Activated CD4-positive, alpha-beta T cell treated with anti-CD3 and anti-CD28 coated beads, Interleukin-2, amount 50 U/mL, for 24 hours (primary cell): Measurements from ENCODE around the gene RPS26.
"Not testable (repeated sequence)": the region's sequence is repeated elsewhere in the genome, so short reads cannot be mapped to it uniquely, and the experiment has no call there.

Experiments
- DNase-seq, 2 donors: peaks; one replicate each; pipeline ENCODE4 v3.0.0-alpha.2; 2020; ENCODE audit warnings: low read depth in 1 of 2, low spot score in 1 of 2

The RPS26 gene

DNA sequence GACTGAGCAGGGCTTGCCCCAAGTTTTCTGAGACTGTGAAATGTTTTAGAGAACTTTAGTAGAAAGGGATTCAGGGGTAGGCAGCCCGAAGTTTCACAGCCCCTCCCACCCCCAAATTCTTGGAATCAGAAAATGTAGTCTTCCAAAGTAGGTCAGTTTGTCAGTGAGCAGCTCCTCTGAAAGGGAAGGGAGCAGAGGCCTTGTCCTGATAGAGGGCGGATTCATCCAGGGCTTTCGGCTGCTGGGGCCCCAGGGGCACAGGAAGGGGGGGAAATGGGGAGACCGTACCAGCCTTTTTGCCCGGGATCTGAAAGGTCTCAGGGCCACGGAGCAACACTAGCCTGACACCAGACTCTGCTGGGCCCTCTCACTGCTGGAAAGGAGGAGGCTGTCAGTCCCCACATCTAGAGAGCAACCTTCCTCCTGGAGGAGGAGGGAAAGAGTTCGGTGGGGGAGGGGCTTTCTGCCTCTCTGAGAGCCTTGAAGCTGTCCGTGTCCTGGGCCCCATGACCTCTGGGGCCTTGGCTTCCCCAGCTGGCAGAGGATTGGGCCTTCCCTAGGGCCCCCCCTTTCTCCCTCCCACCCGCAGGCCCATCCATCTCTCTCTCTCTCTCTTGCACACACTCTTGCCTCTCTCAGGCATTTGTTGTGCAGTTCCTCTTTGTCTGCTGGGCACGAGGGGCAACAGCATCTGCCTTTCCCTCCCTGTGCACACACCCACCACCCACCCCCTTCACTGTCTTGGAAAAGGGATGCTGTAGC is 21.1 kb upstream of the RPS26 start, which contains the start of gene IKZF4:
IKZF4 (plus strand) TSS at position 621 of the 762 bp plus-strand sequence. CDS start 451 bp downstream, outside the sequence.
- no peak for DNase-seq

DNA sequence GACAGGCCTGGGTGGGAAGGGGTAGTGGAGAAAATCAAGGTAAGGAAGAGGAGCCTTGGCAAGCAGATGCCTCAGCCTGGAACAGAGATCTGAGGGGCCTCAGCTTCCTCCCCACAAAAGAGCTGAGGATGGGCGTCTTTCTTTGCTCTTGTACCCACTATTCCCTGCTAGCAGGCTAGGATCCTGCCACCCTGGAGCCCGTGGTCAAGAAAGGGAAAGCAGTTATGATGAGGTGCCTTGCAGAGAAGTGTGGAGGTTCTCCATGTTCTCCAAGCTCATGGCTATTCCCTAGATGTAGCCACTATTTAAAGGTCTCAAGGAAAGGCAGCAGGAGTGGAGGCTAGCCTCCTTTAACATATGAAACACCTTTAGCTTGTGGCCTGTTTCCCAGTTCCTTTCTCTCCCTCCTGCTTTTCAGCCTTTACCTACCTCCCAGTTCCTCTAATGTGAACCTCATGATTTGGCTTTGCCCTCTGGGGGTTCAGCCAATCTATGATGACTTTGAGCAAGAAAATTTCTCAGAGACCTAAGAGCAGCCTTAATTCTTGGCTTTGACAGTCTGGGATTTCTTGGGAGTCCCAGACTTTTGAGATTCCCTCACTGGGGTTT is 19.7 kb upstream of the RPS26 start:
- no peak for DNase-seq

DNA sequence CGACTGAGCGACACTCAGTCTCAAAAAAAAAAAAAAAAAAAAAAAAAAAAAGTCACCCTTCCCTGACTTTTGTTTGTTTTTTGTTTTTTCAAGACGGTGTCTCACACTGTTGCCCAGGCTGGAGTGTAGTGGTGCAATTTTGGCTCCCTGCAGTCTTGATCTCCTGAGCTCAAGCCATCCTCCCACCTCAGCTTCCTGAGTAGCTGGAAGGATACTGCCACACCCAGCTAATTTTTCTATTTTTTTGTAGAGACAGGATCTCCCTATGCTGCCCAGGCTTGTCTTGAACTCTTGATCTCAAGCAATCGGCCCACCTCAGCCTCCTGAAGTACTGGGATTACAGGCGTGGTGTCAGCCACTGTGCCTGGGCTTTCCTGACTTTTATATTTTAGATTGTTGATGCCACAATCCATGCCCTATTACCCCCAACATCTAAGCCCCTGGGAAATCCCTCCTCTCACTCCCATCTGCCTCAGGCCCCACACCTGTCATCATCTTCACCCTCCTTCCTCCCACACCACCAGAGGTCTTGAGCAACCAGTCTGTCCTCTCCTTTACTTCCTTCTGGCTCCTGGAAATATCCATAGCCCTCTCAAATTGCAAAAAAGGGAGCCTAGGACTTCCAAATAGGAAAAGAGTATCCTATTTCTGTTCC is 13.1 kb upstream of the RPS26 start:
- no peak for DNase-seq

DNA sequence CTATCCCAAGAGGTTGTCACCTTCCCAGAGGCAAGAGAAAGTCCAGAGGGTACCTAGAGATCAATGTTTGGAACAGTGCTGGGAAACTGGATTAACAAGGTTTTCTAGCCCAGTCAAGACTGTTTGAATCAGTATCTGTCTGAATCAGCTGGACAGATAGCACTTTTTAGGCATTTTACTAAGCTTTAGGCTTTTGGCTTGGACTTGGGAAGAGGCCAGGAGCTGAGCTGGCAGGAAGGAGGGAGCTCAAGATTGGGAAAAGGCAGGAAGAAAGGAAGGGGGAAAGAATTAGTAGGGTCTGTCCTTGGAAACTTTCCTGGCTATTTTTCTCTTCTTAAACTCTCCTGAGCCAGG is 12.6 kb upstream of the RPS26 start:
- no peak for DNase-seq

DNA sequence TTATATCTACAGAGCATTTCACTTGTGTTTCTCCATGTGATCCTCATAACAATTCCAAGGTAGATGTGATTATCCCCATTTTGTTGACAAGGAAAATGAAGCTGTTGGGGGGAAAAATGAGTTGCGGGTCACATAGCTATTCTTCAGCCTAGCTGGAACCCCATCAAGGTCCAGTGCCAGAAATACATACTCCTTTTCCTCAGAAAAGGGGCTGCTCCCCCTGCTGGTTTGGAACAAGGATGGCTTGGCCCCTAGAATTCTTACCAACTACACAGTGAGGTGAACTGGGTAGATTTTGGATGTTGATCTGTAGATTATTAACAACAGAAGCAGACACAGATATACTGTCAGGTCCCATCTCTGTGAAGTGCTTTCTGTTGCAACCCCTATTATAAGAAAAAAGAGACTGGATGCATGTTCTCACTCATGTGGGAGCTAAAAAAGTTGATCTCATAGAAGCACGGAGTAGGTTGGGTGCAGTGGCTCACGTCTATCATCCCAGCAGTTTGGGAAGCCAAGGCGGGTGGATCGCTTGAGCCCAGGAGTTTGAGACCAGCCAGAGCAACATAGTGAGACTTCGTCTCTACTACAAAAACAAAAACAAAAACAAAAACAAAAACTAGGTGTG is 11.9 kb upstream of the RPS26 start:
- no peak for DNase-seq

DNA sequence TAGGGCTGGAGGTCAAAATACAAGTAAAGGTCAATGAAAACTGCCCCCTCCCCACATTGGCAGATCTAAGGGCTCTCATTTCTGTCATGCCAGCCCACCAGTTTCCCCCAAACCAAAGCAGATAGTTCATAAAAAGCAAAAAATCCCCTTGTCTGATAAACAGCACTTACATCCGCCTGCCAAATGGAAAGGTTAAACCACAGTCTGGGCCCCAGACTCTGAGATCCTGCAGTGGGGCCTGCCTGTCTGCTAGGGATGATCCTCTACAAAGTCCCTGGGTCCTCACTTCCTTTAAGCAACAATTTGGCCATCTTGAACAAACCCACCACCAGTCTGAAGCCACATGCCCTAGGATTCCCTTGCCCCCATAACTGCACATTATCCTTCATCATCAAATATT is 9.7 kb upstream of the RPS26 start:
- DNase-seq: no peak

DNA sequence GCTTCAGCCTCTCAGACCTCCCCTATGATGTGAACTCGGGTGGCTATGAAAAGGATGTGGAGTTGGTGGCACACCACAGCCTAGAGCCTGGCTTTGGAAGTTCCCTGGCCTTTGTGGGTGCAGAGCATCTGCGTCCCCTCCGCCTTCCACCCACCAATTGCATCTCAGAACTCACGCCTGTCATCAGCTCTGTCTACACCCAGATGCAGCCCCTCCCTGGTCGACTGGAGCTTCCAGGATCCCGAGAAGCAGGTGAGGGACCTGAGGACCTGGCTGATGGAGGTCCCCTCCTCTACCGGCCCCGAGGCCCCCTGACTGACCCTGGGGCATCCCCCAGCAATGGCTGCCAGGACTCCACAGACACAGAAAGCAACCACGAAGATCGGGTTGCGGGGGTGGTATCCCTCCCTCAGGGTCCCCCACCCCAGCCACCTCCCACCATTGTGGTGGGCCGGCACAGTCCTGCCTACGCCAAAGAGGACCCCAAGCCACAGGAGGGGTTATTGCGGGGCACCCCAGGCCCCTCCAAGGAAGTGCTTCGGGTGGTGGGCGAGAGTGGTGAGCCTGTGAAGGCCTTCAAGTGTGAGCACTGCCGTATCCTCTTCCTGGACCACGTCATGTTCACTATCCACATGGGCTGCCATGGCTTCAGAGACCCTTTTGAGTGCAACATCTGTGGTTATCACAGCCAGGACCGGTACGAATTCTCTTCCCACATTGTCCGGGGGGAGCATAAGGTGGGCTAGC is 7.0 kb upstream of the RPS26 start:
- DNase-seq: no peak

DNA sequence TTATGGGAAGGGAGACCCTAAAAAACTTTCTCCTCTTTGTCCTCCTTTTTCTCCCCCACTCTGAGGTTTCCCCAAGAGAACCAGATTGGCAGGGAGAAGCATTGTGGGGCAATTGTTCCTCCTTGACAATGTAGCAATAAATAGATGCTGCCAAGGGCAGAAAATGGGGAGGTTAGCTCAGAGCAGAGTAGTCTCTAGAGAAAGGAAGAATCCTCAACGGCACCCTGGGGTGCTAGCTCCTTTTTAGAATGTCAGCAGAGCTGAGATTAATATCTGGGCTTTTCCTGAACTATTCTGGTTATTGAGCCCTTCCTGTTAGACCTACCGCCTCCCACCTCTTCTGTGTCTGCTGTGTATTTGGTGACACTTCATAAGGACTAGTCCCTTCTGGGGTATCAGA is 4.6 kb upstream of the RPS26 start:
- DNase-seq: no peak

DNA sequence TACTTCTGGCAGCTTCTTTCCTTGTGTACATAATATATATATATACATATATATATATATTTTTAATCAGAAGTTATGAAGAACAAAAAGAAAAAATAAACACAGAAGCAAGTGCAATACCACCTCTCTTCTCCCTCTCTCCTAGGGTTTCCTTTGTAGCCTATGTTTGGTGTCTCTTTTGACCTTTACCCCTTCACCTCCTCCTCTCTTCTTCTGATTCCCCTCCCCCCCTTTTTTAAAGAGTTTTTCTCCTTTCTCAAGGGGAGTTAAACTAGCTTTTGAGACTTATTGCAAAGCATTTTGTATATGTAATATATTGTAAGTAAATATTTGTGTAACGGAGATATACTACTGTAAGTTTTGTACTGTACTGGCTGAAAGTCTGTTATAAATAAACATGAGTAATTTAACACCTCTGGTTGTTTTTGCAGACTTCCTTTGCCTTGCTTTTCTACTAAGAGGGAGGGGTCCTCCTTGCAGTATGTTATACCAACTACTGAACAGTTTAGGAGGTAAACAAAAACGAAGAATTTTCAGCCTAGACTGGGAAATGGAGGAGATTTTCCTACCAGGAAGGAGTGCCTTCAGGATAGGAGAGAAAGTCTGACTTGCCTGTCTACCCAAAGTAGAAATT is 3.6 kb upstream of the RPS26 start:
- DNase-seq: no peak

DNA sequence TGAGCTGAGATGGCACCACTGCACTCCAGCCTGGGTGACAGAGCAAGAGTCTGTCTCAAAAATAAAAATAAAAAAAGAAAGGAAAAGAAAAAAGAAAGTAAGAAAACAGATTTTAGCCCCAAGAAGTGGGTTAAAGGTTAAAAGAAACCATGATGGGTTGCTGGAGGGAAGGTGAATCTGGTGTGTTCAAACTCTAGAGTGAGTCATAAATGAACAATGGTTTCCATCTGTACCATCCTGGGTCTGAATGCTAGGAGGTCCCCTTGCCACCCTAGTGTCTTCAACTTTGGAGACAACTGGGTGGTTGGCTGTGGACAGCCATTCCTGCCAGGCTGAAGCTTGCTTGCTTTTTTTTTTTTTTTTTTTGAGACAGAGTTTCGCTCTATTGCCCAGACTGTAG is 1.6 kb upstream of the RPS26 start:
- DNase-seq: no peak

DNA sequence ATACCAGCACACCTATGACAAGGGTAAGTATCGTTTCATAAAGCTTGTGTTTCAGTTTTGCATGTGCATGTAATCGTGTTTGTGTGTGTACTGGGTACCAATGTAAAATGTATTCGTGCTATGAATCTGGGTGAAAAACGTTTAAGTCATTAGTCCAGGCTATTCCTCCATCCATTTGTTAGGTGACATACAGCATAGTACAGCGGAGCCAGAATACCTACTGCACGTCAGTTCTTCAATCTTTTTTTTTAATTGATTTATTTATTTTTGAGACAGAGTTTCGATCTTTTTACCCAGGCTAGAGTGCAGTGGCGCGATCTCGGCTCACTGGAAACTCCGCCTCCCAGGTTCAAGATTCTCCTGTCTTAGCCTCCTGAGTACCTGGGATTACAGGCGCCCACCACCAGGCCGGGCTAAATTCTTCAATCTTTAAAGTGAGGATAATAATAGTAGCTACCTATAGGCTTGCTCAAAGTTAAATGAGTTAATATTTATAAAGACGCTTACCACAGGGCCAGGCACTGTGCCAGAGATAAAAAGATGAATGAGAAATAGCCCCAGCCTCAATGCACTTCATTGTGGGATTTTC is 661 bp upstream of the RPS26 start:
- DNase-seq: no peak

DNA sequence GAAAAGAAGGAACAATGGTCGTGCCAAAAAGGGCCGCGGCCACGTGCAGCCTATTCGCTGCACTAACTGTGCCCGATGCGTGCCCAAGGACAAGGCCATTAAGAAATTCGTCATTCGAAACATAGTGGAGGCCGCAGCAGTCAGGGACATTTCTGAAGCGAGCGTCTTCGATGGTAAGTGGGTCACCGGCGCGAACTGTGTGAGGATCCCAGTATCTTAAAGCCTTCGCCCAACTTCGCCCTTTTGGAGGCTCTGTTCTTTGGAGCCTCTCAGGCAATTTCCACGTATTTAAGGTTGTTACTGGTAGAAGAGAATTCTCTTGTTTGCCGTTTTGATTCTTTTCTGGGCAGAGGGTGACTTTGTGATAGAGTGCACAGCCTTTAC is 704 bp downstream of the RPS26 start:
- DNase-seq: not testable (repeated sequence)

DNA sequence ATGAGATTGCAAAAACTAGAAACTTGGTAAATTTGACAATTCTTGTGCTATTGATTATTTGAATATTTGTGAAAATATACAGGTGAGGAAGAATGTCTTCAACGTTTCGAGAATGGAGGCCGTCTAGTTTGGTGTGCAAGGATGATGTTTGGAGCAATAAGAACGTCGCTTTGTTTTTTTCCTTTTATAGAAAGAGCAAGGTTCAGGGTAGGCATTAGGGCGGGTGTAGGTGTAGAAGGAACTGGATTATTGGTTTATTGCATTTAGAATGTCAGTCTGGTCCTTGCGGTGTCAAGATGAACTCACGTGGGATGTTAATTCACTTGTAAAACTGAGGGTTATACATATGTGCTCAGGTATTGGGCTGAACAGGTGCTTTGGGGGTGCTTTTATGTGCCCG is 1.1 kb downstream of the RPS26 start:
- no peak for DNase-seq

DNA sequence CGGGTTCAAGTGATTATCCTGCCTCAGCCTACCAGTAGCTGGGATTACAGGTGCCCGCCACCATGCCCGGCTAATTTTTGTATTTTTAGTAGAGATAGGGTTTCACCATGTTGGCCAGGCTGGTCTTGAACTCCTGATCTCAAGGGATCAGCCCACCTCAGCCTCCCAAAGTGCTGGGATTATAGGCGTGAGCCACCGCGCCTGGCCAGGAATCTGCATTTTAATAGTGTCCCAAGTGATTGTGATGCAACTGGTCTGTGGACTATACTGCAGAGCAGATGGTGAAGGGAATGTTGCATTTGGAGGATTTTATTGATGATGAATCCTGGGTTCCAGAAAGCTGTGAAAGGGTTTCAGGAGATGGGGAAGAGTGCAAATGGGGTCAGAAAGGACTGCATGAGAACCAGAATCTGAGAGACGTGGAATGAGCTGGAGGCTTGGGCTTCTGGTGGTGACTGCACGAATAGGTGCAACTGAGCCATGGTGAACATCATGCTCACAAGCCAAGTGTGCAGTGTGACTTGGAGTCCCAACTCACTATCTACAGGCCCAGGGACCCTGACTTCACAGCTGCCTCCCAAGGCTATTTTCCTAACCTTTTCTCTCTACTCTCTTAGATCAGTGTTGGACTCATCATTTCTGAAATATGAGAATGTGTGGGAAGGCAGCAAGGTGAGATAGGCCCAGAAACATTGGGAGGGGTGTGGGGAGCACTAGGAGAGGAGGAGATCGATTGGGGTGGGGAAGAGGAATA is 4.5 kb downstream of the RPS26 start:
- DNase-seq: no peak

DNA sequence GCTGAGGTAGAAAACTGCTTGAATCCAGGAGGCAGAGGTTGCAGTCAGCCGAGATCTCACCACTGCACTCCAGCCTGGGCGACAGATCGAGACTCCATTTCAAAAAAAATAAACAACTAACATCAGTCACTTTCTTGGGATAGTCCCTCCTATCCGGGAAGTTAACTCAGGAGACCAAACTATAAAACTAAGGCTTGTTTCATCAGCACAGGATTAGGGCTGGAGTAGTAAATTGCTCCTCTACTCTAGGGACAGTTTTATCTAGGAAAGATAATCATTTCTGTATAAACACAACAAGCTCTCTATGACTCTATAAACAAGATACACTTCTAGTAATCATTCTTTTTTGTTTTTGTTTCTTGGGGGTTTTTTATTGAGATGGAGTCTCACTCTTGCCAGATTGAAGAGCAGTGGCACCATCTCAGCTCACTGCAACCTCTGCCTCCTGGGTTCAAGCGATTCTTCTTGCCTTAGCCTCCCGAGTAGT is 11.7 kb downstream of the RPS26 start:
- DNase-seq: no peak

DNA sequence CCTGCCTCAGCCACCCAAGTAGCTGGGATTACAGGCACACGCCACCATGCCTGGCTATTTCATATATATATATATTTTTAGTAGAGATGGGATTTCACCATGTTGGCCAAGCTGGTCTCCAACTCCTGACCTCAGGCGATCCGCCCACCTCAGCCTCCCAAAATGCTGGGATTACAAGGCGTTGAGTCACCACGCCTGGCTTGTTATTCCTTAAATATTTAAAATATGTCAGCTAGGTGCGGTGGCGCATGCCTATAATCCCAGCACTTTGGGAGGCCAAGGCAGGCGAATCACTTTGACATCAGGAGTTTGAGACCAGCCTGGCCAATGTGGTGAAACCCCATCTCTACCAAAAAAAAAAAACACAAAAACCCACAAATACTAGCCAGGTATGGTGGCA is 18.2 kb downstream of the RPS26 start:
- not testable (repeated sequence) for DNase-seq

DNA sequence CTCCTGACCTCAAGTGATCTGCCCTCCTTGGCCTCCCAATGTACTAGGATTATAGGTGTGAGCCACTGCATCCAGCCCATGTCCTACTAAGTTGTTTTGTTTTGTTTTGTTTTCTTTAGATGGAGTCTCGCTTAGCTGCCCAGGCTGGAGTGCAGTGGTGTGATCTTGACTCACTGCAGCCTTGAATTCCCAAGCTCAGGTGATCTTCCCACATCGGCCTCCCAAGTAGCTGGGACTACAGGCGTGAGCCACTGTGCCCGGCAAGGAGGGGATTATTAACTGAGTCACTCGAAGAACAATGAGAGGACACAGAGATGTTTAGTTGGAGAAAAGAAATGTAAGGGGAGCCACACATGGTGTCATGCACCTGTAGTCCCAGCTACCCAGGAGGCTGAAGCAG is 20.3 kb downstream of the RPS26 start:
- no peak for DNase-seq

DNA sequence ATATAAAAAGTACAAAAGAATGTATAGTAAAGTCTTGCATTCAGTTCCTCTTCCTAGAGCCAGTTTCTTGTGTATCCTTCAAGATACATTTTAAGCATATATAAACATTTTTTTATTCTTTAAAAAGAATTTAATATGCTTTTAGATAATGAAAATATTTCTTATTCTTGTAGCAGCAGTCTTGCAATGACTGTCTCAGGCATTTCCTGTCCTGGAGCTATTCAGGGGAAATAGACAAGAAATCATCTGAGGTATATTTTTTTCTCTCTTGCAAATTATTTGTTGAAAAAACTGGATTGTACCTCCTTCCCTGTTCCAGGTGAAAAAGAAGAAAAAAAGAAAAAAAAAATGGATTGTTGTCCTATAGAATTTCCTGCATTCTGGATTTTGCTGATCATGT is 21.3 kb downstream of the RPS26 start:
- no peak for DNase-seq

DNA sequence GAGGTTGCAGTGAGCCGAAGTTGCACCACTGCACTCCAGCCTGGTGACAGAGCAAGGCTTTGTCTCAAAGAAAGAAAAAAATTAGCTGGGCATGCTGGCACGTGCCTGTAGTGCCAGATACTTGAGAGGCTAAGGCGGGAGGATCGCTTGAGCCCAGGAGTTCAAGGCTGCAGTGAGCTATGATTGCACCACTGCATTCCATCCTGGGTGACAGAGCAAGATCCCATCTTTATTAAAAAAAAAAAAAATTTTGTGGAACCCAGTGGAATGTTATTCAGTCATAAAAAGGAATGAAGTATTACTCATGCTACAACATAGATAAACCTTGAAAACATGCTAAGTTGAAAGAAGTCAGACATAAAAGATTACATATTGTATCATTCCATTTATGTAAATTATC is 29.9 kb downstream of the RPS26 start:
- no peak for DNase-seq

DNA sequence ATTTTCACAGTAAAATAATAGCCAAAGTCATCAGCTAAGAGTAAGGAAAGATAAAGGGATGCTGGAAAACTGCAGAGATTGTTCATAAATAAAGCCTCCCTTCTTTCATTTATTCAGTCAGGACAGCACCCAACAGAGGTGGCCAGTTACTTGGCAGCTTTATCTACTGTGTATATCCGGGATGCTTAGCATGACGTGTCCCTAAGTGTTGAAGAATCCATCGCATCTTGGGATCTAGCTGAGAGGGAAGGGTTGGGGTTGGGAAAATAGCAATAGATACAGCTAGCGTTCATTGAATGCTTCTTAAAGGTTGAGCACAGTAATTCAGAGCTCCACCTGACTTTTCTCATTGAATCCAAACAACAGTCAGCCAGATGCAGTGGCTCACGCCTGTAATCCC is 32.7 kb downstream of the RPS26 start:
- DNase-seq: no peak
